Right ventricle myocardium superior (tissue), 1 donor: ENCODE data around the gene KLHDC8B. TPM values are rescaled to one million over a fixed set of nuclear protein-coding genes. Genes with fewer than 3 reads are reported as not detected.
A peak's percentile ranks its signal among the peaks of the same experiment; 100 is the strongest.
"Not testable (repeated sequence)": the region's sequence is repeated elsewhere in the genome, so short reads cannot be mapped to it uniquely, and the experiment has no call there.

Experiments
- ATAC-seq: fragments of 200-7000 bp; cut with Tn5 transposase; one replicate; pipeline ENCODE4 v1.9.1; 2020; ENCODE audit warnings: mild to moderate bottlenecking; ENCODE audit not compliant: poor library complexity
- DNase-seq: peaks from one replicate; pipeline ENCODE4 v3.0.0-alpha.2; 2020
- intact Hi-C: fragments of 100-400 bp; cut with DNase I; formaldehyde crosslinking; loops from one replicate; pipeline ENCODE4 v1.11.2; 2022
- total RNA-seq: library from RNA; stranded (reverse); fragmentation: NEBNext Ultra II Directional; extraction: Animal tissue kit (Norgen Biotek cat#: 25700); gene quantifications from one replicate; pipeline ENCODE4 v1.2.1, GENCODE V29; 2021
- donor health status: DM: no; HTN: yes; CAD: no; lungs with severe emphysema.

The KLHDC8B gene
- total RNA-seq, 1 donor from 2014 or later, result 129 TPM

DNA sequence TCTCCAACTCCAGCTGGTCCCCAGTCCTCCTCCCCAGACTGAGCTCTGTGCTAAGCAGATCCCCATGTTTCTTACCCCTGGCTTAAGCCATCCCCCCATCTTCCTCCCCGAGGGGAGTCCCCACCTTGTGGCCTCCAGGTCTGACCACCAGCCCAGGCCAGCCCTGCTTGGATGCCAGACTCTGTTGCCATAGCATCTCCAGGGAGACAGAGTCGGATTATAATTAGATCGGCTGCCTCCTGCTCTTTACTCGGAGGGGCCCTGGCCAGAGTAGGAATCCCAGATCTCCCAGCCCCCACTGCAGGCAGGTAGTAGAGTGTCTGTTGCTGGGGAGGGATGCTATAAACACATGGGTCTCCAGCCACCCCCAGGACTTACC lies 2.4 kb downstream of the KLHDC8B start:
- DNase-seq (peak; percentile 55), ATAC-seq (peak; percentile 31)
- intact Hi-C loops, result loop anchor here (5.0 to 10.0 kb wide), 3 partner anchors 104 to 281 kb away; partner anchors contain the start of gene C3orf62

- DNase-seq (no peak), ATAC-seq (no peak)
- intact Hi-C loops, result loop anchor here (5.0 to 10.0 kb wide), 3 partner anchors 103 to 280 kb away; partner anchors contain the start of gene C3orf62
Observed at GRCh38 chr3:49174397-49174985, 3.1 kb downstream of the KLHDC8B start.

GRCh38 chr3:49175530-49175929 lies 4.1 kb downstream of the KLHDC8B start:
- intact Hi-C loops, result loop anchor here (10.0 kb wide), 1 partner anchor 279 kb away; no protein-coding TSS in a partner anchor
- DNase-seq (no peak), ATAC-seq (no peak)

DNA sequence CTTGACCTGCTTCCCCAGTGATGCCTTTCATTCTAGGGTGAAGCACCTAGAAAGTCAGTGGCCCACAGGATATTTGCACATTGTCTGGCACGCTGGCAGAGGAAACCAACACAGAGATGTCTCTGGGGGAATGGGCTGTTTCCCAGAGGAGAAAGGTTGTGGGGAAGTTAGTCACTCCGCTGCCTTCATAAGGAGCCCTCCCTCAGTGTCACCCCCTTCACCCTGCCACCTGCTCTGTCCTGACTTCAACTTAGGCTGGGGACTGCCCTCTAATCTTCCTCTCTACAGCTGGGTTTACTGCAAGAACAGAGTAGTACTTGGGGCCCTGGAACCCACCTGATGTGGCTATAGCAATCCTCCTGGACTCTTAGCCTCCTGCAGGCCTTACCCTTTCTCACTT lies 5.7 kb downstream of the KLHDC8B start:
- ATAC-seq (no peak), DNase-seq (no peak)
- intact Hi-C loops, result loop anchor here (10.0 kb wide), 1 partner anchor 278 kb away; no protein-coding TSS in a partner anchor

DNA sequence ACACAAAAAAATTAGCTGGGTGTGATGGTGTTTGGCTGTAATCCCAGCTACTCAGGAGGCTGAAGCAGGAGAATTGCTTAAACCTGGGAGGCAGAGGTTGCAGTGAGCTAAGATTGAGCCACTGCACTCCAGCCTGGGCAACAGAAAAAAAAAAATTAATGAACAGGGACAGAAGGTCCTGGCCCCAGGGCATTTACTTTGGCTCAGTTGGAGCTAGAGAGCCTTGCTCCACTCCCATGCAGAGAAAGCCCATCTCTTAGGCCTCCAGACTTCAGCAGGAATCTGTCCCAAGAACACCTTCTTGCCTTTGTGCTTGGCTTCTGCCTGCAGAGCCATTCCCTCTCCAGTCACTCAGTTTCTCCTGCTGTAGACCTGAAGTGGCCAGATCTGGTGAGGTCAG lies 8.7 kb downstream of the KLHDC8B start:
- intact Hi-C loops, result no loop called here
- ATAC-seq (no peak), DNase-seq (no peak)

GRCh38 chr3:49181351-49181750 lies 10.0 kb downstream of the KLHDC8B start:
- ATAC-seq (no peak), DNase-seq (no peak)
- intact Hi-C loops, result no loop called here

DNA sequence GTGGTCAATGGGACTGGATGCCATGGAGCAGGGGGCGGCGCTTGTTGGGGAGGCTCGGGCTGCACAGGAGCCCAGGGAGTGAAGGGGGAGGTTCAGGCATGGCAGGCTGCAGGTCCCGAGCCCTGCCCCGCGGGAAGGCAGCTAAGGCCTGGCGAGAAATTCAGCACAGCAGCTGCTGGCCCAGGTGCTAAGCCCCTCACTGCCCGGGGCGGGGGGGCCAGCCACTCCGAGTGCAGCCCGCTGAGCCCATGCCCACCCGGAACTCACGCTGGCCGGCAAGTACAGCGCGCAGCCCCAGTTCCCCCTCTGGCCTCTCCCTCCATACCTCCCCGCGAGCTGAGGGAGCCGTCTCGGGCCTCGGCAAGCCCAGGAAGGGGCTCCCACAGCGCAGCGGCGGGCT lies 11.3 kb downstream of the KLHDC8B start:
- DNase-seq, result no peak
- intact Hi-C loops, result no loop called here
- ATAC-seq, result no peak

DNA sequence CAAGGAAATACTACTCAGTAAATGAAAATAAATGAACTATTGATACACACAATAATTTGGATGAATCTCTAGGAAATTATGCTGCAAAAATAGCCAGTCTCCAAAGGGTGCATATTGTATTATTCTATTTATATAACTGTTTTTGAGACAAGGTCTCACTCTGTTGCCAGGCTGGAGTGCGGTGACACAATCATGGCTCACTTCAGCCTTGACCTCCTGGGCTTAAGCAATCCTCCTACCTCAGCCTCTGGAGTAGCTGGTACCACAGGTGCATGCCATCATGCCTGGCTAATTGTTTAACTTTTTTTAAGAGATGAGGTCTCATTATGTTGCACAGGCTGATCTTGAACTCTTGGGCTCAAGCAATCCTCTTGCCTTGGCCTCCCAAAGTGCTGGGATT lies 12.5 kb downstream of the KLHDC8B start:
- DNase-seq (no peak), ATAC-seq (no peak)
- intact Hi-C loops, result no loop called here

- ATAC-seq (peak; percentile 61), DNase-seq (no peak)
- intact Hi-C loops, result no loop called here
Observed at GRCh38 chr3:49191741-49192140, 20.3 kb downstream of the KLHDC8B start.

DNA sequence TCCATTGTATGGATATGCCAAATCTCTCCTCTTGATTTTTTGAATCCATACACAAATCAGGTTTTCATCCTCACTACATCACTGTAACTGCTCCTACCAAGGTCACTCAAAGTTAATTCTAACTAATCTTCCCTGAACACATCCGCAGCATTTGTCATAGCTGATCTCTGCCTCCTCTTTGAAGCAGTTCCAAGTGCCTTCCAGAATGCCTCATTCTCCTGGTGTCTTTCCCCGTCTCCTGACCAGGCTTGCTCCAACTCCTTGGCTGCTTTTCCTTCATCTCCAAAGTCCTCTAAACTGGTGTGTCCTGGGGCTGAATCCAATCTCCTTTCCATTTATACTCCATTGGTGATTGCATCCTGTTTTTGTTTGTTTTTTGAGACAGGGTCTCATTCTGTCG lies 26.8 kb downstream of the KLHDC8B start:
- ATAC-seq (no peak), DNase-seq (no peak)
- intact Hi-C loops, result no loop called here

DNA sequence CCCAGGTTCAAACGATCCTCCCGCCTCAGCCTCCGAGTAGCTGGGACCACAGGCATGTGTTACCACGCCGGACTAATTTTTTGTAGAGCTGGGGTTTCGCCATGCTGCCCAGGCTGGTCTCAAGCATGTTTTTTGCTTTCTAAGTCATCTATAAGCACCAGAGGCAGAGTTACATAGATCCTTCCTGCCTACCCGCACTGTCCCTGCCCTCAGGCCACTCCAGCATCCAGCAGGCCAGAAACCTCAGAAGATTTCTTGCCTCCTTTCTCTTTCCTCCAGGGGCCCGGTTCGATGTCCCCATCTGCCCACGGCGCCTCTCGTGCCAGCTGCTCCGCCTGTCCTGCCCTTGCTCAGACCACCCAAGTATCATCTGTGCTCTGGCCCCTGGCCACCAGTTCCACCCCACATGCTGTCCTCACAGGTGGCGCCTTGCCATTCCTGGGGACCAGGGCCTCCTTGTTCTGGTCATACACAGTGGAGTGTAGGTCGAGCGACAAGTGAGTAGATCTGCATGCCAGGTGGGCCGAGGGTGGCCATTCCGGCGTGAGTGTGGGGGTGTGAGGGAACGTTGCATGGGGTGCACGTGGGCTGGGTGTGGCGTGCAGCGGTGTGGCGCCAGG lies 27.3 kb downstream of the KLHDC8B start:
- ATAC-seq, result no peak
- DNase-seq, result peak; percentile 6
- intact Hi-C loops, result no loop called here

DNA sequence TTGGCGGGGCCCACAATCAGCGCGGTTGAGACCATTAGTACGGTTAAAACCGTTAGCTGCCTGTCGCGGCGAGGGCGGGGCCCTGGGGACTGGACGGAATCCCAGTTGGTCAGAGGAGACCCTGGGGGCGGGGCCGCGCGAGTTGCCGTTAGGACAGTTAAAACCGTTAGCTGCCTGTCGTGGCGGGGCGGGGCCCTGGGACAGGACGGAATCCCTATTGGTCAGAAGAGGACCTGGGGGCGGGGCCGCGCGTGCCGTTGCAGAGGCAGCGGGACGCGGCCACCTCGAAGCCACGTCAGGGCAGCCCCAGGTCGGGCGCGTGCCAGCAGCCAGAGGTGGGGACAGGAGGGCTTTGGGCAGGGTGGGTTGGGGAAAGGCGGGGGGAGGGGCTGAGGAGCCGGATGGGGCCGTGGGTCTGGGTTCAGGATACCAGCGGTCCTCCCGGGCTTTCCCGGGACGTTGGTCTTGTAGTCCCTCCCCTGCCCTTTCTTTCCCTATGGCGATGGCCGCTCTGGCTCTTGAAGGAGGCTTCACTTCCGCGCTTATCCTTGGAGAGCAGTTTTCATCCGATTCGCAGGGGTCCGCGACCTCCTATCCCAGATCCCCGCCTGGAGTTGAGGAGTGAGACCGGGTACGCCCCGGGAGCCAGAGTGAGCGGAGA lies 28.0 kb downstream of the KLHDC8B start:
- DNase-seq (peak; percentile 98), ATAC-seq (peak; percentile 98)
- intact Hi-C loops, result no loop called here

DNA sequence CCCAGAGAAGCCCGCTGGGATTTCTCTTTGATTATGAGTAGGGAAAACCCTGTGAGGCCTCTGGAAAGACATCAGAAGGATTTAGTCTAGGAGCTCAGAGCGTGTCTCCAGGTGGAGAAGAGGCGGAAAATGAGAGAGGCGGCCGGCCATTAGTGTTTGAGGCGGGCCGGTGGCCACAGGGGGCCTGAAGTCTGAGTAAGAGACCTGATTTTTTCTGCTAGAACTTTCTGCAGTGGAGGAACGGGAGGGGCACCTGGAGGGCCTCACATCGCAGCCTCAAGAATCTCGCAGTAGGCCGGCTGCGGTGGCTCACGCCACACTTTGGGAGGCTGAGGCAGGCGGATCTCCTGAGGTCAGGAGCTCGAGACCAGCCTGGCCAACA lies 28.5 kb downstream of the KLHDC8B start:
- peak; percentile 34 for DNase-seq
- intact Hi-C loops, result no loop called here
- ATAC-seq, result no peak

DNA sequence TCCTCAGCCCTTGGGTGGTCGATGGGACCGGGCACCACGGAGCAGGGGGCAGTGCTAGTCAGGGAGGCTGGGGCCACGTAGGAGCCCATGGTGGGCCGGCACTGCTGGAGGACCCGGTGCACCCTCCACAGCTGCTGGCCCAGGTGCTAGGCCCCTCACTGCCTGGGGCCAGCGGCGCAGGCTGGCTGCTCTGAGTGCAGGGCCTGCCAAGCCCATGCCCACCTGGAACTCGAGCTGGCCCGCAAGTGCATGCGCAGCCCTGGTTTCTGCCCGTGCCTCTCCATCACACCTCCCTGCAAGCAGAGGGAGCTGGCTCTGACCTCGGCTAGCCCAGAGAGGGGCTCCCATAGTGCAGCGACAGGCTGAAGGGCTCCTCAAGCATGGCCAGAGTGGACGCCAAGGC lies 42.1 kb downstream of the KLHDC8B start:
- ATAC-seq (no peak), DNase-seq (no peak)
- intact Hi-C loops, result no loop called here

DNA sequence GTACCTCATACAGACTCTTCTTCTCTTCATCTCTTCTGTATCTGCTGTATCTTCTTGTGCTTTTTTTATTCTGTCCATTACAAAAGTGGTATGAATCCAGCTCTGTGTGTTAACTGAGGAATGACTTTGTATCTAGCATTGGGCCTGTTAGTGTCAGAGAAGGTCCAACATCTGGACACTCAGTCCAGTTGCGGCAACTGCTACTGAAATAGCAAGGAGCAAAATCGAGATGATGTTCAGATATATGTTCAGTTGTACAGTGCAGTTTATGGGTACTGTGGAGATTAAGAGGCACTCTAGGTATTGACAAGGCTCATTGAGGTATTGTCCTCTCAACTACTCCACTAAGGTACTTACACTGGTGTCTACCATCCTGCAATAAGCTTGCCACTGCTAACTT lies 42.6 kb downstream of the KLHDC8B start:
- ATAC-seq (no peak), DNase-seq (no peak)
- intact Hi-C loops, result no loop called here

GRCh38 chr3:49216687-49217086 lies 45.3 kb downstream of the KLHDC8B start:
- intact Hi-C loops, DNase-seq, ATAC-seq: not testable (repeated sequence)

DNA sequence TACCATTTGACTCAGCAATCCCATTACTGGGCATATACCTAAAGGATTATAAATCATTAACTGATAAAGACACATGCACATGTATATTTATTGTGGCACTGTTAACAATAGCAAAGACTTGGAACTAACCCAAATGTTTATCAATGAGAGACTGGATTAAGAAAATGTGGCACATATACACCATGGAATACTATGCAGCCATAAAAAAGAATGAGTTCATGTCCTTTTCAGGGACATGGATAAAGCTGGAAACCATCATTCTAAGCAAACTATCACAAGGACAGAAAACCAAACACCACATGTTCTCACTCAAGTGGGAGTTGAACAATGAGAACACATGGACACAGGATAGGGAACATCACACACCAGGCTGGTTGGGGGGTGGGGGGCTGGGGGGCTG lies 45.7 kb downstream of the KLHDC8B start:
- ATAC-seq, DNase-seq, intact Hi-C loops: not testable (repeated sequence)

DNA sequence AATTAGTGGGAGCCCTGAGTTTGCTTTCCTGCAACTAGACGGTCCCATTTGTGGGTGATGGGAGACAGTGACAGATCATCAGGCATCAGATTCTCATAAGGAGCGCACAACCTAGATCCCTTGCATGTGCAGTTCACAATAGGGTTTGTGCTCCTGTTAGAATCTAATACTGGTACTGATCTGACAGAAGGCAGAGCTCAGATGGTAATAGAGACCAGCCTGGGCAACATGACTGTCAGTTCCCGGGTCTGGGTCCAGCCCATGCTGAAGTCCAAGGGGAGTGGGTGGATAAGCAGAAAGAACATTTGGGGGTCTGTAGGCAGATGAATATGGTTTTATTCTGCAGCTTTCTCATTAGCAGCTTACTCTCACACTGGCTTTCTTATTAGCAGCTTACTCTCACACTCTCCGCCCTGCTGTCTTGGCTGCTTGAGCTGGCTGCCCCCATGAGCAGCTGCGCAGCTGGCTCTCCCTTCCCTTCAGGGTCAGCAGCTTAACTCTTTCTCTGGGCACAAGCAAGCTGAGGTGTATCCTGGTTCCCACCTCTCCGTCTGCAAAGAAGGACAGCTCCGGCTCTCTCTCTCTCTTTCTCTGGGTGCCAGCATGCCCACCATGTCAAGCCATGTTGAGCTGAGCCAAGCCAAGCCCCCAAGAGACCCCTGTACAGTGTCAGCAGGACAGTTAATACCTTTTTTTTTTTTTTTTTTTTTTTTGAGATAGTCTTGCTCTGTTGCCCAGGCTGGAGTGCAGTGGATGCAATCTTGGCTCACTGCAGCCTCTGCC lies 46.5 kb downstream of the KLHDC8B start:
- DNase-seq (peak; percentile 61), ATAC-seq (peak; percentile 84)
- intact Hi-C loops, result no loop called here

GRCh38 chr3:49218471-49218989 lies 47.1 kb downstream of the KLHDC8B start:
- ATAC-seq (peak; percentile 91), DNase-seq (peak; percentile 83)
- intact Hi-C loops, result not testable (repeated sequence)
